ENCODE results near the gene TSC22D3.
"Not testable (repeated sequence)": the region's sequence is repeated elsewhere in the genome, so short reads cannot be mapped to it uniquely, and the experiment has no call there.

- TF ChIP-seq, protein P1, sequence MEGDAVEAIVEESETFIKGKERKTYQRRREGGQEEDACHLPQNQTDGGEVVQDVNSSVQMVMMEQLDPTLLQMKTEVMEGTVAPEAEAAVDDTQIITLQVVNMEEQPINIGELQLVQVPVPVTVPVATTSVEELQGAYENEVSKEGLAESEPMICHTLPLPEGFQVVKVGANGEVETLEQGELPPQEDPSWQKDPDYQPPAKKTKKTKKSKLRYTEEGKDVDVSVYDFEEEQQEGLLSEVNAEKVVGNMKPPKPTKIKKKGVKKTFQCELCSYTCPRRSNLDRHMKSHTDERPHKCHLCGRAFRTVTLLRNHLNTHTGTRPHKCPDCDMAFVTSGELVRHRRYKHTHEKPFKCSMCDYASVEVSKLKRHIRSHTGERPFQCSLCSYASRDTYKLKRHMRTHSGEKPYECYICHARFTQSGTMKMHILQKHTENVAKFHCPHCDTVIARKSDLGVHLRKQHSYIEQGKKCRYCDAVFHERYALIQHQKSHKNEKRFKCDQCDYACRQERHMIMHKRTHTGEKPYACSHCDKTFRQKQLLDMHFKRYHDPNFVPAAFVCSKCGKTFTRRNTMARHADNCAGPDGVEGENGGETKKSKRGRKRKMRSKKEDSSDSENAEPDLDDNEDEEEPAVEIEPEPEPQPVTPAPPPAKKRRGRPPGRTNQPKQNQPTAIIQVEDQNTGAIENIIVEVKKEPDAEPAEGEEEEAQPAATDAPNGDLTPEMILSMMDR (IDR thresholded peaks at IDR 0.05): not testable (repeated sequence)
- TF ChIP-seq EZH2 (IDR thresholded peaks at IDR 0.05; ENCODE audit: borderline replicate concordance, insufficient read depth, low read depth, low read length, poor library complexity, severe bottlenecking): not testable (repeated sequence)
Observed at GRCh38 chrX:107685586-107685985, 90.0 kb downstream of the TSC22D3 start.
